A673 (cell line): Measurements from ENCODE around the gene F2RL3. TPM values are rescaled to one million over a fixed set of nuclear protein-coding genes. Genes with fewer than 3 reads are reported as not detected.

Experiments
- BruUV-seq: library from RNA; stranded (reverse); fragments of 400-500 nt; replicated peaks from 2 replicates; lab custom pipeline; 2021; lab: Mats Ljungman, UMichigan
- CTCF ChIA-PET: fragments of 300-600 bp; sonication (Branson Sonifier 250); formaldehyde crosslinking; loops from one replicate; lab custom pipeline; 2022; ENCODE audit warnings: antibody characterized with exemption; lab: Charles Lee
- POLR2A ChIA-PET: fragments of 300-600 bp; sonication (Branson Sonifier 250); formaldehyde crosslinking; loops from one replicate; lab custom pipeline; 2022; ENCODE audit warnings: antibody characterized with exemption; ENCODE audit not compliant: low non-redundant PET; lab: Charles Lee
- DNase-seq: peaks from one replicate; pipeline ENCODE4 v3.0.0-alpha.2; 2015; ENCODE audit warnings: low spot score
- H3K27ac ChIP-seq: fragments of 200-600 bp; sonication (generic); 2 replicates; pipeline ENCODE4 v1.5.1; 2016; ENCODE audit warnings: mixed run types, low read depth, mild to moderate bottlenecking, mixed read lengths, antibody characterized with exemption, low read length; ENCODE audit not compliant: poor library complexity, severe bottlenecking
- H3K27me3 ChIP-seq: fragments of 200-600 bp; sonication (generic); replicated peaks from 2 replicates; pipeline ENCODE4 v1.6.1; 2017; ENCODE audit warnings: mixed run types, low read depth, mild to moderate bottlenecking, mixed read lengths, antibody characterized with exemption, low read length; ENCODE audit not compliant: insufficient read depth, poor library complexity
- H3K36me3 ChIP-seq: fragments of 200-600 bp; sonication (generic); 2 replicates; pipeline ENCODE4 v1.6.1; 2016; ENCODE audit warnings: mixed run types, mild to moderate bottlenecking, mixed read lengths, antibody characterized with exemption, low read length; ENCODE audit not compliant: insufficient read depth, poor library complexity, severe bottlenecking
- H3K4me1 ChIP-seq: fragments of 200-600 bp; sonication (generic); 2 replicates; pipeline ENCODE4 v1.6.1; 2017; ENCODE audit warnings: mixed run types, mild to moderate bottlenecking, mixed read lengths, antibody characterized with exemption, low read length; ENCODE audit not compliant: insufficient read depth, poor library complexity, severe bottlenecking
- H3K4me3 ChIP-seq: fragments of 200-600 bp; sonication (generic); 2 replicates; pipeline ENCODE4 v1.5.1; 2016; ENCODE audit warnings: low read depth, mixed run types, mild to moderate bottlenecking, mixed read lengths, low read length; ENCODE audit not compliant: poor library complexity, severe bottlenecking
- H3K9me3 ChIP-seq: fragments of 200-600 bp; sonication (generic); 2 replicates; pipeline ENCODE4 v1.6.1; 2016; ENCODE audit warnings: mixed run types, low read depth, mild to moderate bottlenecking, mixed read lengths, antibody characterized with exemption, low read length; ENCODE audit not compliant: poor library complexity, severe bottlenecking
- EZH2 ChIP-seq: fragments of 200-600 bp; sonication (generic); IDR thresholded peaks from 2 replicates; pipeline ENCODE4 v1.6.1; 2017; ENCODE audit warnings: borderline replicate concordance, low read depth, mild to moderate bottlenecking, mixed read lengths, antibody characterized with exemption, low read length; ENCODE audit not compliant: poor library complexity, severe bottlenecking
- intact Hi-C: fragments of 100-400 bp; cut with micrococcal nuclease; formaldehyde crosslinking; loops from one replicate; pipeline ENCODE4 v1.10.0; 2022; ENCODE audit not compliant: unreplicated experiment
- total RNA-seq: library from RNA; stranded (reverse); gene quantifications from 2 replicates; pipeline ENCODE4 v1.2.3, GENCODE V29; 2021
- TF ChIP-seq, protein P1 (sequence below): fragments of 300-800, 200-600 bp; sonication (generic); conservative IDR thresholded peaks from 2 replicates; pipeline ENCODE4 v1.5.1; 2017; ENCODE audit warnings: low read depth, mild to moderate bottlenecking, antibody characterized with exemption, low read length, moderate library complexity, mixed read lengths

Gene F2RL3
- total RNA-seq, 1 experiment from 2014 or later: not detected

DNA sequence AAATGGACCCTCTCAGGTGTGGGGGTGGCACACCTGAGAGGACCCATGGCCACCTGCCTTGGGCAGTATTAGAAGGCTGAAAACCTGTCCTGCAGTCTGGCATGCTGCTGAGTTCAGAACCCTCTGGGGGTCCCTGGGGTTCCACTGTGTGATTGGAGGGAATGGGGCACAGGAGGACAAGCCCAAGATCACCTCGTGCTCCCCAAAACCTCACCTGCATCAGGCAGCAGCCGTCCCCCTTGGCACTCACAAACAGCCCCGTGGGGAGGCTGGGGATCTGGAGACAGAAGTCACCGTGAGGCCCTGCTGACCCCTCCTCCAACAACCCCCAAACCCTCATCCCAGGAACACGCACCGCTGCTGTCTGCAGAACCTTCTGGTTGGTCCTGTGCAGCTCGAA, 14.5 kb downstream of the F2RL3 start:
- H3K27me3 ChIP-seq: no peaks in the 10 kb centered on the region
- CTCF ChIA-PET: no interaction called here
- no TSS peak for BruUV-seq
- H3K9me3 ChIP-seq: no peaks in the 10 kb centered on the region
- DNase-seq: no peak
- intact Hi-C loops: no loop called here
- POLR2A ChIA-PET: no interaction called here
- H3K27ac ChIP-seq: no peak overlapping the region
- peaks cover 1% of the 10 kb centered on the region for H3K4me1 ChIP-seq
- no peaks in the 10 kb centered on the region for H3K36me3 ChIP-seq
- no peak overlapping the region for H3K4me3 ChIP-seq
- TF ChIP-seq EZH2: no peak
- TF ChIP-seq, protein P1, sequence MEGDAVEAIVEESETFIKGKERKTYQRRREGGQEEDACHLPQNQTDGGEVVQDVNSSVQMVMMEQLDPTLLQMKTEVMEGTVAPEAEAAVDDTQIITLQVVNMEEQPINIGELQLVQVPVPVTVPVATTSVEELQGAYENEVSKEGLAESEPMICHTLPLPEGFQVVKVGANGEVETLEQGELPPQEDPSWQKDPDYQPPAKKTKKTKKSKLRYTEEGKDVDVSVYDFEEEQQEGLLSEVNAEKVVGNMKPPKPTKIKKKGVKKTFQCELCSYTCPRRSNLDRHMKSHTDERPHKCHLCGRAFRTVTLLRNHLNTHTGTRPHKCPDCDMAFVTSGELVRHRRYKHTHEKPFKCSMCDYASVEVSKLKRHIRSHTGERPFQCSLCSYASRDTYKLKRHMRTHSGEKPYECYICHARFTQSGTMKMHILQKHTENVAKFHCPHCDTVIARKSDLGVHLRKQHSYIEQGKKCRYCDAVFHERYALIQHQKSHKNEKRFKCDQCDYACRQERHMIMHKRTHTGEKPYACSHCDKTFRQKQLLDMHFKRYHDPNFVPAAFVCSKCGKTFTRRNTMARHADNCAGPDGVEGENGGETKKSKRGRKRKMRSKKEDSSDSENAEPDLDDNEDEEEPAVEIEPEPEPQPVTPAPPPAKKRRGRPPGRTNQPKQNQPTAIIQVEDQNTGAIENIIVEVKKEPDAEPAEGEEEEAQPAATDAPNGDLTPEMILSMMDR: no peak

DNA sequence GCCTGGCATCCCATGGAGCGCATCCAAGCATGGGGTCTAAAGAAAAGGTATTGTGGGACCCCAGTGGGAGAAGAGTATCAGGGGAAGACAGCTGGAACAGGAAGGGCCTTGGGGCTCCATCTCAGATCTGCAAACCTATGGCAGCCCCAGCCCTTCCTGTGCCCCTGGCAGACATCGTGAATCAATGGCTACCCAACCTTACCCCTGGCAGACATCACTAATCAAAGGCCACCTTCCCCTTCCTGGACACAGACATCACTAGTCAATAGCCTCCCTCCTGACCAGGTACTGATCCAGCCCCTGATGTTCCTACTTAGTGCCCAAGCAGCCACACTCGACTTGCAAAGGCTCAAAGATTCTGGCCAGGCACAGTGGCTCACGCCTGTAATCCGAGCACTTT, 15.8 kb downstream of the F2RL3 start:
- H3K4me1 ChIP-seq: no peaks in the 10 kb centered on the region
- H3K27ac ChIP-seq: no peak overlapping the region
- CTCF ChIA-PET: no interaction called here
- POLR2A ChIA-PET: no interaction called here
- no TSS peak for BruUV-seq
- H3K4me3 ChIP-seq: no peak overlapping the region
- no peaks in the 10 kb centered on the region for H3K36me3 ChIP-seq
- intact Hi-C loops: no loop called here
- TF ChIP-seq EZH2: no peak
- TF ChIP-seq, protein P1: no peak
- no peaks in the 10 kb centered on the region for H3K9me3 ChIP-seq
- DNase-seq: no peak
- H3K27me3 ChIP-seq: no peaks in the 10 kb centered on the region

GRCh38 chr19:16908759-16909158, 20.0 kb downstream of the F2RL3 start:
- DNase-seq: no peak
- intact Hi-C loops: no loop called here
- TF ChIP-seq EZH2: no peak
- TF ChIP-seq, protein P1: no peak
- H3K9me3 ChIP-seq: peaks cover 15% of the 10 kb centered on the region
- H3K4me3 ChIP-seq: no peak overlapping the region
- POLR2A ChIA-PET: no interaction called here
- H3K36me3 ChIP-seq: no peaks in the 10 kb centered on the region
- BruUV-seq: no TSS peak
- no peaks in the 10 kb centered on the region for H3K27me3 ChIP-seq
- H3K4me1 ChIP-seq: no peaks in the 10 kb centered on the region
- CTCF ChIA-PET: no interaction called here
- no peak overlapping the region for H3K27ac ChIP-seq
